NK-92 treated with Interleukin-12 subunit alpha and Interleukin-12 subunit beta, amount 100 ng/mL, for 24 hours (cell line): Measurements from ENCODE around the gene GRK6.
A peak's percentile ranks its signal among the peaks of the same experiment; 100 is the strongest.

Experiments
- DNase-seq: peaks from one replicate; lab custom pipeline; 2025; lab: John Stamatoyannopoulos, UW

The GRK6 gene

GRCh38 chr5:177426566-177427210 lies at the start of gene GRK6:
Gene GRK6, plus strand, starts transcription at chr5:177426676. Its CDS starts 170 bp downstream, at chr5:177426846.
- DNase-seq, result peak; percentile 49

- no peak for DNase-seq
Observed at GRCh38 chr5:177377851-177378776, 48.4 kb upstream of the GRK6 start.

- no peak for DNase-seq
Observed at GRCh38 chr5:177378884-177379883, 47.3 kb upstream of the GRK6 start.

GRCh38 chr5:177380805-177381126 lies 45.7 kb upstream of the GRK6 start:
- DNase-seq, result no peak

GRCh38 chr5:177382423-177383029 lies 44.0 kb upstream of the GRK6 start:
- DNase-seq, result no peak

- no peak for DNase-seq
Observed at GRCh38 chr5:177383181-177383580, 43.3 kb upstream of the GRK6 start.

GRCh38 chr5:177384134-177384533 lies 42.3 kb upstream of the GRK6 start, which contains the start of gene SLC34A1:
Gene SLC34A1, plus strand, starts transcription at chr5:177384434. Its CDS starts 1,308 bp downstream, at chr5:177385742.
- DNase-seq, result no peak

- no peak for DNase-seq
Observed at GRCh38 chr5:177385720-177386119, 40.8 kb upstream of the GRK6 start.

GRCh38 chr5:177386542-177386941 lies 39.9 kb upstream of the GRK6 start:
- DNase-seq, result no peak

- DNase-seq, result no peak
Observed at GRCh38 chr5:177387405-177387804, 39.1 kb upstream of the GRK6 start.

GRCh38 chr5:177388521-177389052 lies 37.9 kb upstream of the GRK6 start:
- no peak for DNase-seq

GRCh38 chr5:177389241-177390169 lies 37.0 kb upstream of the GRK6 start:
- DNase-seq, result no peak

- peak; percentile 74 for DNase-seq
Observed at GRCh38 chr5:177390363-177391300, 35.8 kb upstream of the GRK6 start.

- no peak for DNase-seq
Observed at GRCh38 chr5:177392765-177393164, 33.7 kb upstream of the GRK6 start.

GRCh38 chr5:177393206-177393765 lies 33.2 kb upstream of the GRK6 start:
- DNase-seq, result no peak

GRCh38 chr5:177393990-177394389 lies 32.5 kb upstream of the GRK6 start:
- DNase-seq, result no peak

- no peak for DNase-seq
Observed at GRCh38 chr5:177396078-177396477, 30.4 kb upstream of the GRK6 start.

GRCh38 chr5:177396807-177397206 lies 29.7 kb upstream of the GRK6 start:
- no peak for DNase-seq
